OCI-LY3 (cell line): ENCODE data around the gene CFAP46.

Experiments
- EZH2phosphoT487 ChIP-seq: fragments of 200-600 bp; shearing (Covaris generic); IDR thresholded peaks from 2 replicates; pipeline ENCODE4 v1.6.1; 2018; ENCODE audit warnings: antibody characterized with exemption, mixed run types, low read depth
- TF ChIP-seq, protein P1 (sequence below): fragments of 200-600, 300-600 bp; sonication (generic); IDR thresholded peaks from 2 replicates; pipeline ENCODE4 v1.5.1; 2014; ENCODE audit warnings: antibody characterized with exemption, low read length, low read depth

GRCh38 chr10:132859084-132859855, 83.1 kb downstream of the CFAP46 start:
- TF ChIP-seq, protein P1, sequence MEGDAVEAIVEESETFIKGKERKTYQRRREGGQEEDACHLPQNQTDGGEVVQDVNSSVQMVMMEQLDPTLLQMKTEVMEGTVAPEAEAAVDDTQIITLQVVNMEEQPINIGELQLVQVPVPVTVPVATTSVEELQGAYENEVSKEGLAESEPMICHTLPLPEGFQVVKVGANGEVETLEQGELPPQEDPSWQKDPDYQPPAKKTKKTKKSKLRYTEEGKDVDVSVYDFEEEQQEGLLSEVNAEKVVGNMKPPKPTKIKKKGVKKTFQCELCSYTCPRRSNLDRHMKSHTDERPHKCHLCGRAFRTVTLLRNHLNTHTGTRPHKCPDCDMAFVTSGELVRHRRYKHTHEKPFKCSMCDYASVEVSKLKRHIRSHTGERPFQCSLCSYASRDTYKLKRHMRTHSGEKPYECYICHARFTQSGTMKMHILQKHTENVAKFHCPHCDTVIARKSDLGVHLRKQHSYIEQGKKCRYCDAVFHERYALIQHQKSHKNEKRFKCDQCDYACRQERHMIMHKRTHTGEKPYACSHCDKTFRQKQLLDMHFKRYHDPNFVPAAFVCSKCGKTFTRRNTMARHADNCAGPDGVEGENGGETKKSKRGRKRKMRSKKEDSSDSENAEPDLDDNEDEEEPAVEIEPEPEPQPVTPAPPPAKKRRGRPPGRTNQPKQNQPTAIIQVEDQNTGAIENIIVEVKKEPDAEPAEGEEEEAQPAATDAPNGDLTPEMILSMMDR = no peak
- no peak for TF ChIP-seq EZH2phosphoT487
